NCI-H128 (cell line): Measurements from ENCODE around the gene ALPL.

Experiments
- DNase-seq: peaks from one replicate; lab custom pipeline; 2025; ENCODE audit not compliant: unreplicated experiment; lab: John Stamatoyannopoulos, UW

The ALPL gene

DNA sequence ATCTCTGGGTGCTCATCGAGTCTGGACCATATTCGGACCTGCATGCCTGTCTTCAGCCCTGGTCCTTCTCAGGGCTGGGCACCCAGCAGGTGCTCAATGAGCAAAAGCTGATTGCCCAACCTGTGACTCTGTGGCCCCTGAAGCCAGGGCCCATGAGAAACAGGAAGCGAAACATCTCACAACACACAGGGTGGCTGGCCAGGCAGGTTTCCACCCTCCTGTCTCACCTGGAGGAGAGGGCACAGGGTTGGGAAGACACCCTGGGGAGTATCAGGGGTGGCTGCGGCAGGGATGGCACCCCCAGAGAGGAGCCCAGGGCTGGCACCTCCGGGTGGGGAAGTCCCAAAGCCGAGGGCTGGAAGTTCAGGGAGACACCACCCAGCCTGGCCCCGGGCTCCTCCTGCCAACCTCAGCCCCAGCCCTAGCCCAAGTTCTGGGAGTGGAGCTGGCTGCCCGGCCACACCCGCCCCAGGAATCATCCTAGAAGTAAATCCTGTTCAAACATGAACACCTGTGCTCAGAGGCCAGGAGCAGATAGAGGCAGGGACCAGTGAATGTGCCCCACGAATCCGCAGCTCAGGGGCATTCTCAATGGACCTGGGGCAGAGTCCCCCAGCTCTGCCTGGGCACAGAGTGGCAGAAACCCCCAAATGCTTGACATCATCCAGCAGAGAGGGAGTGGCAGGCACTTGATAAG lies 105.3 kb downstream of the ALPL start:
- no peak for DNase-seq

DNA sequence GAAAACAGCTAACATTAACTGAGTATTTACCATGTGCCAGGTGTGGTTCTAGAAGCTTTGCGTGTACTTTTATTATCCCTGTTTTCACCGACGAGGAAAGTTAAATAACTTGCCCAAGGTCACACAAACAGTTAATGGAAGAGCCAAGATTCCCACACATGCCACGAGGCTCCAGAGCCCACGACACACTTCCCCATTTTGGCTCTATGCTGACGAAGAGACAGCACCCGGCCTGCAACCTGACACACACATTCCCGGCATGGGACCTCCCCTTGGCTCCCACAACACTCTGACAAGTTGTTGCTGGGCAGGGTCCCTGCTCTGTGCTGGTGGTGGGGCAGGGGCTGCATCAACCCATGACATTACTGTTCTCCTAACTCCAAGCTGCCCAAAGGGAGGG lies 107.1 kb downstream of the ALPL start:
- DNase-seq, result no peak

DNA sequence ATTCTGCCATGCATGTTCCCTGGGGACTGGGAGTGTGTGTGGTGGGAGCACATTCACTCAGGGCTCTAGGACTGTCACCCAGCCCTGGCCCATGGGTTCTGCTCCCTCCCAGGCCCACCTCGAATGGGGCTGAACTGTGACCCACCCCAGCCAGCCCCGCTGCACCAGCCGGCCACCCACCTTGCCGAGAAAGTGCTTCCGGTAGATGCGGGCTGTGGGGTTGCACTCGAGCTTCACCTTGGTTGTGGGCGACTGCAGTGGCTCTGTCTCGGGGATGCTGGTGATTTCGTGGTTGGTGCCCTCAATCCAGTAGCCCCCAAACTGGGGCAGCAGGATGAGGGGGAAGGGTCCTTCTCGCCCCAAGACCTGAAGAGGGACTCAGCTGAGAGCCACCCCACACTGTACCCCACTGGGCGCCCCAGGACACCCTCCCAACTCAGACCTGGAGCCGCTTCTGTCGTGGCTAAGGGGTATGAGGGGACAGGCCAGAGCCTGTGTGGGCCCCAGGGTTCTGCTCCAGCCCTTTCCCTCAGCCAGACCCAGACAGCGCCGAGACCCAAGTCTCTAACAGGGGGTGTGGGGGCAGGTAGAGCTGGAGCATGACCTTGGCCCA lies 108.0 kb downstream of the ALPL start:
- no peak for DNase-seq

DNA sequence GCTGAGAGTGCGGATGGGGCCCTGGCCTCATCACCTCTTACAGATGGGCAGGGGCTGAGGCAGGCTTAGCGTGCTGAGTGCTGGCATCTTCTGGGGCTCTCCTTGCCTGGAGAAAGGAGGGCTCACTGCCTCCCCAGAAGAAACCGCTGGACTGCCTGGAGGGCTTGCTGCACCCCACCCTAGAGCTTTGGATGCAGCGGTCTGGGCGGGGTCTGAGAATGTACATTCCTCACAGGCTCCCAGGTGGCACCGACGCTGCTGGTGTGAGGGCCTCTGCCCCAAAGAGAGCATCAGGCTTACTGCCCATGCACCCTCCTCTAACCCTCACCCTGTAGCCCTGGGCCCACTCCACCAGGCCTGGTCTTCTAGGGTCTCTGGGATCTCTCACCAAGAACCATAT lies 108.8 kb downstream of the ALPL start:
- no peak for DNase-seq

DNA sequence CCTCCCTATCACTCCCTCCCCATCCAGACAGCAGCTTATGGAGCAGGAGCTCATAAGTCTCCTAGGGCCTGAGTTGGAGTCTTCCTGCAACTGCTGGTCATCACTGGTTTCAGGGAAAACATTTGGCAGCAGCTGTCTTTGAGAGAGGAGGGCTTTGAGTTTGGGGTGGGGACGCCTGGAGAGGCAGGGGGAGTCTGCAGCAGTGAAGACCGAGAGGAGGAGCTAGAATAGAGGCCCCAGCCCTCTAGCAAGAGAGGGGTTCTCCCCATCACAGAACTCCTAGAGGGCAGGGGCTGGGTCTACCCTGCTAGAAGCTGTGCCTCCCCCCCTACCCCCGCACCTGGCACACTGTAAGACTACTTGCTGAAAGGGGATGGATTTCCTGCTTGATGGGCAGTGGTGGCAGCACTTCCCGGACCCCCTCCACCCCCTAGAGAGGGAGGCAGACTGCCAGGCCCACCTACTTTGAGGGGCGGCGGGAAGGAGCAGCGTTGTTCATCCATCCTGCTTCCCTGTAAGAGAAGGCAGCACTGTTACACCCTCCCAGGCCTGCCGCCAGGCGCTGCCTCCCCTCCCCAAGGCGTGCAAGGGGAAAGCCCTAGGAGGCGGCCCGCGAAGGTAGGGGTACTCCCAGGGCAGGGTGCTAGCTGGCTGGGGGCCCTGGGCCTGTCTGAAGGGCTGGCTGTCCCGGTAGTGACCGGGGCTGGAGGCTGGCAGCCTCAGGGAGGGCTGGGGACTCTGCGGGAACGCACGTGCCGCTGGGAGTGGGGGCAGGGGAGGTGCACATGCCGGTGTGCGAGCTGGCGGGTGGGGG lies 109.5 kb downstream of the ALPL start:
- no peak for DNase-seq

- no peak for DNase-seq
Measured at GRCh38 chr1:21619375-21619947, 110.2 kb downstream of the ALPL start.

DNA sequence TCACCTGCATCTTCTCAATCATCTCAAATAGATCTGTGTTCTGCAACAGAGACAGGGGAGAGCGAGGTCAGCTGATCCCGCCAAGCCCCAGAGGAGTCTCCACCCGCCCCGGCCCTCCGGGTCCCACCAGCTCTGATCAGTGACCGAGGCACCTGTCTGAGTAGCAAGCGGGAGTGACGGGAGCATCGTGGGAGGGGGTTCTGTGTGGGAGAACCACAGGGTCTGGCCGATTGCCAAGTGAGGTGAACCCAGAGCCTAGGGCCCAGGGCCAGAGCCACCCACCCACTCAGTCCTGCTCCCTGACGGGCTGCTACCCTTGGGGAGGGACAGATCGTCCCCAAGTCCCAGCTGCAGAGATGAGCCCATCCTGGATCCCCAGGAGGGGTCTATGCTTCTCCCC lies 110.8 kb downstream of the ALPL start:
- DNase-seq, result no peak

DNA sequence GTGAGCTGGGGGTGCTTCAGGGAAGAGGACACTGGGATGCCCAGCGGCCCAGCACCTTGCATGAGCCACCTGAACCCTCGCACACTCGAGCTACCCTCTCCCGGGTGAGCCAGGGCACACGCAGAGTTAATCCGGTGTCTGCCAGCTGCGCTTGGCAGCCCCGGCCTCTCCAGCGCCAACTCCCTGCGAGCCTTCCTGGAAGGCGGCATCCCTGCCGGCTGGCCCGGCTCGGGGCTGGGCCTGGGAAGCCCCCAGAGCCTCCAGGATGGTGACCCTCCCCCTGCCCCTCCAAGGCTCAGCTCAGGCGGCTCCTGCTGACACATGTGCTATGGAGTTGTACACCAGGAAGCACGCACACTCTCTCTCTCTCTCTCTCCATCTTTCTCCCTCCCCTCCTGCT lies 111.3 kb downstream of the ALPL start:
- no peak for DNase-seq

DNA sequence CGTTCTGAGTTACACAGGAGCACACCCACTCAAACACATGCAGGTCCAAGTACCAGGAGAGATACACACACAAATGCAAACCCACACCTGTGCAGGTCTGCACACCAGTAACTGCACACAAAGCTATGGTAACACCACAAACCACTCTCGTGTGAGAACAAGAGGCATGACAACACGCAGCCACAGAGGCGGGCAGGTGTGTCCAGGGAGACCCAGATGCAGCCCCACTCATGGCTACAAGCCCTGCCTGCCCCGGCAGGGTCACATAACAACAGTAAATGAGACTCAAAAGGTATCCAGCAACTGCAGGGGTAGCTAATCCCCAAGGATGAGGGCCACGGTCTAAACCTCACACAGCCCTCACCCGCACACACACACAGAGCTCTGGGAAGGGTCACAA lies 111.8 kb downstream of the ALPL start:
- DNase-seq, result no peak

GRCh38 chr1:21621761-21622436 lies 112.7 kb downstream of the ALPL start:
- no peak for DNase-seq

GRCh38 chr1:21622466-21623315 lies 113.5 kb downstream of the ALPL start:
- DNase-seq, result no peak

- DNase-seq, result no peak
Measured at GRCh38 chr1:21623410-21623961, 114.3 kb downstream of the ALPL start.

DNA sequence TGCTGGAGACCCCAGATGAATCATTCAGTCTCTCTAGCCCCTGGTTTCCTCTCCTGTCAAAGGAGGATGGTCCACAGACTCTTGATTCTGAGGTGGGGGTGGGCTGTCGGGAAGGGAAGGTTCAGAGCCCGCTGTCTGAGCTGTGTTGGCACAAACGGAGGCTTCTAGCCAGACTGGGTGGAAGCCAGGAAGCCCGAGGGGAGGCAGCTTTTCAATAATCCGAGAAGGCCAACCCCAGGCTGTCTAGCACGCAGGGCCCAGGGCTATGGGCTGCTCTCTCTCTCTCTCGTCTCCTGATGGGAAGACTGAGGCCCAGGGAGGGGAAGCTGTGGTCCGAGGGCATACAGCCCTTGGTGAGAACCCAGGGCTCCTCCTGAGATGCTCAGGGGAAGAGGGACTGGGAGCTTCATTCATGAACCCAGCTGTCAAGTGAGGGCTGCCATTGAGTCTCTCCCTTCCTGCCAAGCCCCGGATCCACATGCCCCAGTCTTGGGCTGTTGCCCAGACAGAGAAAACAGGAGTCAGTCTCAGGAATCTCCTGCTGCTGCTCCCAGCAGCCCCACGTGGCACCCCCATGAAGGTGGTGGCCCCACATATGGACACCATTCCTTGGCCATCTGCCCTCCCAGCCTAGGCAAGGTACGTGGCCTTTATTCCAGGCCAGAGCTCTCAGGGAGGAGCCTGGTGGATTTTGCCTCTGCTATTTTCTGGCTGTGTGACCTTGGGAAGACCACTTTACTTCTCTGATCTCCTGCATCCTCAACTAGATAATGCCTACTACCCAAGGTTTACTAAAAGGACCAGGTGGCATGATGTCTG lies 115.6 kb downstream of the ALPL start:
- no peak for DNase-seq

DNA sequence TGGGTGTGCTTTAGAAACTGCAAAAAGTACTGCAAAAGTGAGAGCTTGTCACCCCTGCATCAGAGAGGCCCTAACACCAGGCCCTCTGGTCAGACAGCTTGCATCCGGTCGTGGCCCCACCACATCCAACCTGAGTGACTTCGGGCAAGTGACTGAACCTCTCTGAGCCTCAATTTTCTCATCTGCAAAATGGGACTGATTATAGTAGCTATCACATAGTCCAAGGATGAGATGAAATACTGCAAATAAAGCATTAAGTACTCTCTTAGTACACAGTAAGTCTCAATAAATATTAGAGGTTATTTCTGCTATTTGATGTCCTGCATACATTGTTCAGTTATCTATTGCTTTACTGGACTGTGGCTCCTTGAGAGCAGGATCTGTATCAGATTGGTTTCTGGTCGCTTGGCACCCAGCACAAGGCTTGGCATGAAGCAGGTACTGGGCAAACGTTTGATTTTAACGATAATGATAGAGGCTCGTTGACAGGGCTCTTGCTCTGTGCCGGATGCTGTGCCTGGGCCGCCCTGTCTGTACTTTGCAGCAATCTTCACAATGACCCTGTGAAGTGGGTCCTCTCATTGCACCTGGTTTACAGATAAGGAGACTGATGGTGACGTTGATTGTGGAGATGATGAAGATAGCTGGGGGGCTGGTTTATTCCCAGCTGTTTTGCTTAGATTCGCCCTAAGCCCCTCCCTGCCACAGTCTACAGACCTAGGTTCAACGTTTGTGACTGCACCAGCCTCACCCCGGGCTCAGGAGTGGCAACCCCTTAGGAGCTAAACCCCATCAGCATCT lies 116.4 kb downstream of the ALPL start:
- no peak for DNase-seq

GRCh38 chr1:21626921-21627339 lies 117.7 kb downstream of the ALPL start:
- no peak for DNase-seq
